HEK293T (cell line): Measurements from ENCODE around the gene MAB21L4.

Experiments used
- CTCF ChIA-PET: fragments of 350-600 bp; formaldehyde crosslinking; extraction: SDS; loops from one replicate; lab custom pipeline; 2021; ENCODE audit warnings: antibody characterized with exemption, inconsistent platforms; lab: Yijun Ruan, JAX
- POLR2A ChIA-PET: fragments of 350-600 bp; formaldehyde crosslinking; extraction: SDS; loops from one replicate; lab custom pipeline; 2020; ENCODE audit warnings: antibody characterized with exemption, inconsistent platforms; lab: Yijun Ruan, JAX
- DNase-seq: peaks from one replicate; pipeline ENCODE4 v3.0.0; 2012; ENCODE audit warnings: mixed read lengths; ENCODE audit errors: extremely low spot score
- ARNT ChIP-seq: fragments of 450-650 bp; IDR thresholded peaks from 2 replicates; pipeline ENCODE4 v1.6.1; 2017; ENCODE audit warnings: mild to moderate bottlenecking
- BHLHE40 ChIP-seq: fragments of 450-650 bp; IDR thresholded peaks from 2 replicates; pipeline ENCODE4 v1.6.1; 2016; ENCODE audit warnings: mild to moderate bottlenecking, moderate library complexity, borderline replicate concordance
- CTBP1 ChIP-seq: fragments of 450-650 bp; IDR thresholded peaks from 2 replicates; pipeline ENCODE4 v1.6.1; 2016; ENCODE audit warnings: borderline replicate concordance
- ELF4 ChIP-seq: fragments of 450-650 bp; IDR thresholded peaks from 2 replicates; pipeline ENCODE4 v1.6.1; 2017; ENCODE audit warnings: antibody characterized with exemption
- FOXA1 ChIP-seq: fragments of 450-650 bp; IDR thresholded peaks from 2 replicates; pipeline ENCODE4 v1.6.1; 2016; ENCODE audit warnings: mild to moderate bottlenecking
- FOXK2 ChIP-seq: fragments of 450-650 bp; IDR thresholded peaks from 2 replicates; pipeline ENCODE4 v1.6.1; 2016; ENCODE audit warnings: mild to moderate bottlenecking
- FOXM1 ChIP-seq: fragments of 450-650 bp; IDR thresholded peaks from 2 replicates; pipeline ENCODE4 v1.6.1; 2017; ENCODE audit warnings: mild to moderate bottlenecking, borderline replicate concordance
- HDGF ChIP-seq: fragments of 450-650 bp; IDR thresholded peaks from 2 replicates; pipeline ENCODE4 v1.6.1; 2017; ENCODE audit warnings: antibody characterized with exemption, borderline replicate concordance
- L3MBTL2 ChIP-seq: fragments of 450-650 bp; conservative IDR thresholded peaks from 2 replicates; pipeline ENCODE4 v1.6.1; 2016; ENCODE audit warnings: mild to moderate bottlenecking
- LEF1 ChIP-seq: fragments of 450-650 bp; IDR thresholded peaks from 2 replicates; pipeline ENCODE4 v1.6.1; 2017; ENCODE audit warnings: mild to moderate bottlenecking, borderline replicate concordance
- NFRKB ChIP-seq: fragments of 450-650 bp; IDR thresholded peaks from 2 replicates; pipeline ENCODE4 v1.6.1; 2016; ENCODE audit warnings: mild to moderate bottlenecking, moderate library complexity
- PKNOX1 ChIP-seq: fragments of 450-650 bp; IDR thresholded peaks from 2 replicates; pipeline ENCODE4 v1.6.1; 2016
- SP1 ChIP-seq: fragments of 450-650 bp; IDR thresholded peaks from 2 replicates; pipeline ENCODE4 v1.6.1; 2017
- SUZ12 ChIP-seq: fragments of 450-650 bp; IDR thresholded peaks from 2 replicates; pipeline ENCODE4 v1.6.1; 2016; ENCODE audit warnings: mild to moderate bottlenecking
- TARDBP ChIP-seq: fragments of 450-650 bp; IDR thresholded peaks from 2 replicates; pipeline ENCODE4 v1.6.1; 2016
- ZNF384 ChIP-seq: fragments of 450-650 bp; IDR thresholded peaks from 2 replicates; pipeline ENCODE4 v1.6.1; 2016

The MAB21L4 gene

GRCh38 chr2:240840435-240841060 is 55.4 kb downstream of the MAB21L4 start:
- TF ChIP-seq LEF1, result no peak
- no peak for TF ChIP-seq SUZ12
- TF ChIP-seq NFRKB, result no peak
- TF ChIP-seq SP1, result no peak
- TF ChIP-seq PKNOX1, result no peak
- TF ChIP-seq FOXK2, result no peak
- TF ChIP-seq FOXM1, result no peak
- no peak for TF ChIP-seq CTBP1
- TF ChIP-seq ELF4, result no peak
- no peak for TF ChIP-seq TARDBP
- no peak for TF ChIP-seq FOXA1
- no peak for TF ChIP-seq HDGF
- TF ChIP-seq L3MBTL2, result no peak
- TF ChIP-seq BHLHE40, result no peak
- no peak for TF ChIP-seq ZNF384
- no peak for TF ChIP-seq ARNT
- POLR2A ChIA-PET, result interaction anchor here (1.1 kb wide), 1 partner anchor 20 kb away, joined by 3 read pairs; the partner anchor contains the start of gene KIF1A
- CTCF ChIA-PET, result interaction anchor here (0.6 to 1.5 kb wide), 8 partner anchors 9 to 277 kb away, joined by 3 to 5 read pairs (median 4); no protein-coding TSS in a partner anchor
- peak; percentile 59 for DNase-seq

- POLR2A ChIA-PET, result interaction anchor here (1.0 to 1.1 kb wide), 2 partner anchors 19 to 253 kb away, joined by 3 to 4 read pairs; partner anchors contain the start of genes CAPN10 and KIF1A
- TF ChIP-seq HDGF, result no peak
- TF ChIP-seq FOXA1, result no peak
- no peak for TF ChIP-seq CTBP1
- no peak for TF ChIP-seq FOXK2
- DNase-seq, result no peak
- CTCF ChIA-PET, result interaction anchor here (0.9 to 1.4 kb wide), 4 partner anchors 10 to 154 kb away, joined by 3 to 5 read pairs (median 4); no protein-coding TSS in a partner anchor
Measured at GRCh38 chr2:240839152-240840143, 56.5 kb downstream of the MAB21L4 start.

- TF ChIP-seq ZNF384 (no peak), PKNOX1 (no peak), TARDBP (no peak), CTBP1 (no peak), FOXM1 (no peak), FOXA1 (no peak), HDGF (no peak), L3MBTL2 (no peak), BHLHE40 (no peak), FOXK2 (no peak), LEF1 (no peak), SUZ12 (no peak), NFRKB (no peak), ARNT (no peak), SP1 (no peak), ELF4 (no peak)
- ChIA-PET CTCF (no interaction called here), POLR2A (no interaction called here)
- DNase-seq, result no peak
Measured at GRCh38 chr2:240837621-240838020, 58.3 kb downstream of the MAB21L4 start.

GRCh38 chr2:240836781-240837467 is 59.0 kb downstream of the MAB21L4 start:
- CTCF ChIA-PET, result no interaction called here
- TF ChIP-seq SP1 (no peak), SUZ12 (no peak), BHLHE40 (no peak), NFRKB (no peak), TARDBP (no peak), PKNOX1 (no peak), HDGF (no peak), ARNT (no peak), FOXM1 (no peak), LEF1 (no peak), CTBP1 (no peak), ZNF384 (no peak), ELF4 (no peak), L3MBTL2 (no peak)
- POLR2A ChIA-PET, result no interaction called here
- no peak for DNase-seq
